ENCODE results near the gene WAPL.

DNA sequence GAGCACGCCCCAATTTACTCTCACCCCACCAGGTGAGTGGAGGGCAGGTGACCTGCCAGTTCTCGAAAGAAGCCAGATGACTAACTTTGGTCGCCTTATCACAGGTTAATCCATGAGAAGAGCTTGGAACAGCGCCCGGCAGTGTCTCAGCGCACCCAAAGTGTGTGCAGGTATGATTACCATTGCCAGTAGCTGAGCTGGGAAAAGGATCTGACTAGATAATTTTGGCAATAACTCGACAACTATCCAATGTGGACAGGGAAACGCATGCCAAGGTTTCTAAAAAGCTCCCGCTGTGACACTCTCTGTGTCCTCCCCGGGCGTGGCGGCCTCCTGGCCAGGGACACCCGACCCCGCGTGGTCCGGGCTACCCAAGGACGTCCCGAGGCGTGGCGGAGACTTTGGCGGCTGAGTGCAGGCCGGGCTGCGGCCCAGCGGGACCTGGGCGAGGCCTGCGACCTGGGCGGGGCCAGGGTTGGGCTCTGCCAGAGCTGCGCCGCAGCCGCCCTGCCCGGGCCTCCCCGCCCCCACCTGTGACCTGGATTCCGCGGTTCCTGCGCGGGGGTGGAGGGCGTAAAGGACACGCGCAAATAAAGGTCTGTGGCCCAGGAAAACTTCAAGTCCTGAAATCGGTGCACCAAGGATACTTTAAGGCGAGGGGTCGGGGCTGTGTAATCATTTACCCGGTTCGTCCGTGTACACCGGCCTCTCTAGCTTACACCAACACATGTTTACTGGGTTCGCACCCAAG, 13.7 kb upstream of the WAPL start:
- TF ChIP-seq, protein P1, sequence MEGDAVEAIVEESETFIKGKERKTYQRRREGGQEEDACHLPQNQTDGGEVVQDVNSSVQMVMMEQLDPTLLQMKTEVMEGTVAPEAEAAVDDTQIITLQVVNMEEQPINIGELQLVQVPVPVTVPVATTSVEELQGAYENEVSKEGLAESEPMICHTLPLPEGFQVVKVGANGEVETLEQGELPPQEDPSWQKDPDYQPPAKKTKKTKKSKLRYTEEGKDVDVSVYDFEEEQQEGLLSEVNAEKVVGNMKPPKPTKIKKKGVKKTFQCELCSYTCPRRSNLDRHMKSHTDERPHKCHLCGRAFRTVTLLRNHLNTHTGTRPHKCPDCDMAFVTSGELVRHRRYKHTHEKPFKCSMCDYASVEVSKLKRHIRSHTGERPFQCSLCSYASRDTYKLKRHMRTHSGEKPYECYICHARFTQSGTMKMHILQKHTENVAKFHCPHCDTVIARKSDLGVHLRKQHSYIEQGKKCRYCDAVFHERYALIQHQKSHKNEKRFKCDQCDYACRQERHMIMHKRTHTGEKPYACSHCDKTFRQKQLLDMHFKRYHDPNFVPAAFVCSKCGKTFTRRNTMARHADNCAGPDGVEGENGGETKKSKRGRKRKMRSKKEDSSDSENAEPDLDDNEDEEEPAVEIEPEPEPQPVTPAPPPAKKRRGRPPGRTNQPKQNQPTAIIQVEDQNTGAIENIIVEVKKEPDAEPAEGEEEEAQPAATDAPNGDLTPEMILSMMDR (IDR thresholded peaks at IDR 0.05): no peak
- TF ChIP-seq EZH2 (IDR thresholded peaks at IDR 0.05): no peak
